Heart left ventricle (tissue), 11 donors: ENCODE results near the gene CSRP3. TPM values are rescaled to one million over a fixed set of nuclear protein-coding genes. Genes with fewer than 3 reads are reported as not detected.

Experiments
- polyA plus RNA-seq, 2 donors: library from polyadenylated mRNA; stranded (reverse); fragments of 200-250 nt; gene quantifications; one replicate each; pipeline ENCODE4 v1.2.3, GENCODE V29; 2013
- total RNA-seq, 9 donors: library from RNA; depleted of rRNA in 2 of 9; stranded (reverse); fragments of >200 nt in 2 of 9; fragmentation: NEBNext Ultra II Directional in 3 of 9; extraction: Animal tissue kit (Norgen Biotek cat#: 25700) in 3 of 9; gene quantifications; one replicate each; pipeline versions ENCODE4 v1.1.0 to v1.2.4, GENCODE V29; 2016 to 2023
- donor health status: ischemic (EF 13 %, LVEDD 7.1; RV severe dilation, severe dysfunction).
- donor health status: healthy with polysubstance abuse.
- donor health status: DM: no; HTN: yes; CAD: no.
- donor health status: DM: no; HTN: no; CAD: no.
- donor health status: ischemic (EF 25% LVEDD 5.7; RV mildly dilated, moderate dysfunction).
- donor health status: healthy.
- donor health status: DM: yes; HTN: yes; CAD: no.
- donor health status: PGD.
- donor health status: nonischemic (EF 23%, LVEDD 6.1; RV moderate dilation, normal function).

The CSRP3 gene
- total and polyA plus RNA-seq, 11 donors = 988 to 3,521 (median 2,178) TPM

Other genes starting within 250 kb of the CSRP3 start
- gene MRGPRX2, start 141.3 kb downstream of the CSRP3 start, total RNA-seq = under 1 TPM in 1 of 9 donors, not detected in 8; 0.13 TPM
- not detected for gene MRGPRX2, start 141.3 kb downstream of the CSRP3 start, polyA plus RNA-seq
- 10 to 100 TPM in 3 of 9 donors, 1 to 10 TPM in 6; 6.0 to 12.7 (median 8.9) TPM for gene ZDHHC13, start 84.8 kb downstream of the CSRP3 start, total RNA-seq
- gene ZDHHC13, start 84.8 kb downstream of the CSRP3 start, polyA plus RNA-seq = 10 to 100 TPM in 1 of 2 donors, 1 to 10 TPM in 1; 4.0 to 13.0 TPM
- gene E2F8, start 39.0 kb upstream of the CSRP3 start, total RNA-seq = 1 to 10 TPM; 2.3 to 6.6 (median 4.2) TPM
- 1 to 10 TPM in 1 of 2 donors, under 1 TPM in 1; 0.84 to 3.0 TPM for gene E2F8, start 39.0 kb upstream of the CSRP3 start, polyA plus RNA-seq